Measurements from ENCODE around the gene RTN4R.
"Not testable (repeated sequence)": the region's sequence is repeated elsewhere in the genome, so short reads cannot be mapped to it uniquely, and the experiment has no call there.

Gene RTN4R

GRCh38 chr22:20305230-20305893 lies 37.2 kb upstream of the RTN4R start:
- not testable (repeated sequence) for DNase-seq

- DNase-seq, result no peak
These were observed 36.5 kb upstream of the RTN4R start for GRCh38 chr22:20304646-20305045.

GRCh38 chr22:20303229-20303534 lies 35.1 kb upstream of the RTN4R start:
- DNase-seq, result not testable (repeated sequence)

- no peak for DNase-seq
These were observed 34.5 kb upstream of the RTN4R start for GRCh38 chr22:20302438-20303228.

- DNase-seq, result no peak
These were observed 31.6 kb upstream of the RTN4R start for GRCh38 chr22:20299746-20300136.

- DNase-seq, result peak; percentile 97
These were observed 31.0 kb upstream of the RTN4R start for GRCh38 chr22:20298803-20299745.

GRCh38 chr22:20298110-20298802 lies 30.1 kb upstream of the RTN4R start:
- DNase-seq, result no peak

- DNase-seq, result no peak
These were observed 29.4 kb upstream of the RTN4R start for GRCh38 chr22:20297414-20298109.

- no peak for DNase-seq
These were observed 28.5 kb upstream of the RTN4R start for GRCh38 chr22:20296598-20296997.

GRCh38 chr22:20295262-20296064 lies 27.3 kb upstream of the RTN4R start:
- DNase-seq, result no peak

GRCh38 chr22:20292673-20293232 lies 24.6 kb upstream of the RTN4R start:
- no peak for DNase-seq

- DNase-seq, result no peak
These were observed 24.0 kb upstream of the RTN4R start for GRCh38 chr22:20292108-20292507.

GRCh38 chr22:20291604-20292063 lies 23.5 kb upstream of the RTN4R start:
- no peak for DNase-seq

- DNase-seq, result no peak
These were observed 23.1 kb upstream of the RTN4R start for GRCh38 chr22:20291249-20291586.

GRCh38 chr22:20290578-20291248 lies 22.6 kb upstream of the RTN4R start:
- no peak for DNase-seq

GRCh38 chr22:20290045-20290392 lies 21.9 kb upstream of the RTN4R start:
- no peak for DNase-seq

GRCh38 chr22:20289182-20290044 lies 21.3 kb upstream of the RTN4R start:
- not testable (repeated sequence) for DNase-seq

- not testable (repeated sequence) for DNase-seq
These were observed 18.8 kb upstream of the RTN4R start for GRCh38 chr22:20286784-20287423.

- not testable (repeated sequence) for DNase-seq
These were observed 18.2 kb upstream of the RTN4R start for GRCh38 chr22:20286312-20286660.

Measured in CD4-positive, alpha-beta T cell treated with Interleukin-6 for 4 hours (primary cell).